Fibroblast of skin of scalp (primary cell): ENCODE measurements around the gene RAB3GAP1.

Experiments used
- DNase-seq: peaks from one replicate; pipeline ENCODE4 v3.0.0-alpha.2; 2013

Gene RAB3GAP1

GRCh38 chr2:135164431-135164830 is 112.3 kb downstream of the RAB3GAP1 start:
- peak; percentile 48 for DNase-seq

GRCh38 chr2:135167273-135167672 is 115.2 kb downstream of the RAB3GAP1 start:
- DNase-seq, result no peak

GRCh38 chr2:135168204-135168856 is 116.2 kb downstream of the RAB3GAP1 start:
- DNase-seq, result peak; percentile 18

GRCh38 chr2:135169900-135170753 is 118.0 kb downstream of the RAB3GAP1 start:
- no peak for DNase-seq

- no peak for DNase-seq
Observed at GRCh38 chr2:135174049-135174809, 122.1 kb downstream of the RAB3GAP1 start.

GRCh38 chr2:135174810-135175093 is 122.7 kb downstream of the RAB3GAP1 start:
- no peak for DNase-seq

- no peak for DNase-seq
Observed at GRCh38 chr2:135175177-135175576, 123.1 kb downstream of the RAB3GAP1 start.

- no peak for DNase-seq
Observed at GRCh38 chr2:135179689-135180088, 127.6 kb downstream of the RAB3GAP1 start.

- DNase-seq, result no peak
Observed at GRCh38 chr2:135182190-135182589, 130.1 kb downstream of the RAB3GAP1 start.

- no peak for DNase-seq
Observed at GRCh38 chr2:135182601-135183000, 130.5 kb downstream of the RAB3GAP1 start.

GRCh38 chr2:135183822-135184221 is 131.7 kb downstream of the RAB3GAP1 start:
- DNase-seq, result peak; percentile 19

GRCh38 chr2:135186054-135186453 is 134.0 kb downstream of the RAB3GAP1 start:
- no peak for DNase-seq

GRCh38 chr2:135187270-135187669 is 135.2 kb downstream of the RAB3GAP1 start:
- no peak for DNase-seq

- DNase-seq, result no peak
Observed at GRCh38 chr2:135189148-135189547, 137.1 kb downstream of the RAB3GAP1 start.

- peak; percentile 30 for DNase-seq
Observed at GRCh38 chr2:135190799-135191198, 138.7 kb downstream of the RAB3GAP1 start.

- no peak for DNase-seq
Observed at GRCh38 chr2:135198481-135198880, 146.4 kb downstream of the RAB3GAP1 start.

GRCh38 chr2:135202751-135203150 is 150.7 kb downstream of the RAB3GAP1 start:
- no peak for DNase-seq

GRCh38 chr2:135203944-135204343 is 151.9 kb downstream of the RAB3GAP1 start:
- DNase-seq, result no peak

GRCh38 chr2:135208016-135208415 is 155.9 kb downstream of the RAB3GAP1 start:
- DNase-seq, result no peak

GRCh38 chr2:135212757-135213156 is 160.7 kb downstream of the RAB3GAP1 start:
- no peak for DNase-seq

- DNase-seq, result no peak
Observed at GRCh38 chr2:135218426-135218825, 166.3 kb downstream of the RAB3GAP1 start.

GRCh38 chr2:135219226-135219625 is 167.1 kb downstream of the RAB3GAP1 start:
- DNase-seq, result no peak
